GM12873 (cell line): ENCODE results near the gene MPZL2.

Source experiments
- TF ChIP-seq, protein P1 (sequence below): IDR thresholded peaks from 2 replicates; pipeline ENCODE4 v1.5.1; 2012; ENCODE audit warnings: low read depth, mild to moderate bottlenecking, moderate library complexity, low read length, control low read depth; ENCODE audit not compliant: insufficient read depth; ENCODE audit errors: missing control alignments

The MPZL2 gene

DNA sequence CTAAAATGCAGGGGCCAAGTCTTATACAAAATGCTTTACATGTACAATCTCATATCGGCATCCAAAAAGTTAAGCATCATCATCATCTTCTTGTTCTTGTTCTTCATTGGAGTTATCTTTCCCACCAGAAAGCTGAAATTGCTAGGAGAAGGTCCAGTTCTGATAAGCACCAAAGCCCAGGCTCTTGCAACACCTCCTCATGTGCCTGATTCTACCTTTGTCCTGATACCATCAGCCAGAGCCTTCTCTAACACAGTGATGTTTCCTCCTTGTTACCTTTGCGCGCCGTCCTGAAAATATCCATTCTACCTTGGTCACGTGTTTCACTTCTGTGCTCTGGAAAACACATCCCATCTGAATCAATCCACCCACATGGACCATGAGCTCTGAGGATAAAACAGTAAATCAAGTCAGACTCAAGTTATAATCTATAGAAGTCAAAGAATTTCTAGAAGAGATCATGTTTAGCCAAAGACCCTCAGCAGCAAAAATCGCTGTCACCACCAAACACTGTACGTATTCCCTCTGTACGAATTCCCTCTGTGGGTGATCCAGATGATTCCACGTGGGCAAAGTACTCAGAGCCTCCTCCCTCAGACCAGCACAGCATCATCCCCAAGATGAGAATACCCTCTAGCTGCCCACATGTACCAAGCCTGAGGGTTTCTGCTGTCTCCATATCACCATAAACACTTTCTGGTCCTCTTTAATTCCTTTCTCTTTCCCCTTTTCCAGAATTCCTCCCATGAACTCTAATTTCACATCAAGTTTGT, 58.3 kb downstream of the MPZL2 start:
- TF ChIP-seq, protein P1, sequence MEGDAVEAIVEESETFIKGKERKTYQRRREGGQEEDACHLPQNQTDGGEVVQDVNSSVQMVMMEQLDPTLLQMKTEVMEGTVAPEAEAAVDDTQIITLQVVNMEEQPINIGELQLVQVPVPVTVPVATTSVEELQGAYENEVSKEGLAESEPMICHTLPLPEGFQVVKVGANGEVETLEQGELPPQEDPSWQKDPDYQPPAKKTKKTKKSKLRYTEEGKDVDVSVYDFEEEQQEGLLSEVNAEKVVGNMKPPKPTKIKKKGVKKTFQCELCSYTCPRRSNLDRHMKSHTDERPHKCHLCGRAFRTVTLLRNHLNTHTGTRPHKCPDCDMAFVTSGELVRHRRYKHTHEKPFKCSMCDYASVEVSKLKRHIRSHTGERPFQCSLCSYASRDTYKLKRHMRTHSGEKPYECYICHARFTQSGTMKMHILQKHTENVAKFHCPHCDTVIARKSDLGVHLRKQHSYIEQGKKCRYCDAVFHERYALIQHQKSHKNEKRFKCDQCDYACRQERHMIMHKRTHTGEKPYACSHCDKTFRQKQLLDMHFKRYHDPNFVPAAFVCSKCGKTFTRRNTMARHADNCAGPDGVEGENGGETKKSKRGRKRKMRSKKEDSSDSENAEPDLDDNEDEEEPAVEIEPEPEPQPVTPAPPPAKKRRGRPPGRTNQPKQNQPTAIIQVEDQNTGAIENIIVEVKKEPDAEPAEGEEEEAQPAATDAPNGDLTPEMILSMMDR, result no peak
